ENCODE data around the gene HIVEP3. TPM values are rescaled to one million over a fixed set of nuclear protein-coding genes. Genes with fewer than 3 reads are reported as not detected.

Gene HIVEP3
- total RNA-seq, 2 experiments from 2014 or later = 25.3 to 26.2 TPM

DNA sequence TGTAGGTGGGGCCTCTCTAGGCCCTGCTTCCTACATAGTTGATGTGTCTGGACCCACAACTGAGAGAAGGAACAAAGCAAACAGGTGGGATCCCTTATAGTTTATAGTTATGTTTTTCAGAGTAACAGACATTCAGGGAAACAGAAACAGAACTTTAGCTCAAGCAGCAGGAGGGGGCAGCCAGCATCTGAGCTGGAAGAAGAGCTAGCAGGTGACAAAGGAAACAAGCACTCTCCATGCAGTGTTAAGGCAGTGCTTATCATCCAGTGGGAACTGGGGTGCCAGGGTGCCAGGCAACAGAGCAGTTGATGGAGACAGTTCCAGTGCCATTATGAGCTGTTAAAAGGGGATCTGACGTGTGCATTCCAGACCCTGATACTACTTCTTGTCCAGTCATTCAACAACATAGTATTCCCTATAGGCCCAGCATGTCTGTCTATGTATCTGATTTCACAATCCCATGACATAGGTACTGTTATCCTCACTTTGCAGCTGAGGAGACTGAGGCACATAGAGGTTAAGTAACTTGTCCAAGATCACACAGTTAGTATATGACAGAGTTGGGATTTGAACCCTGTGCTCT lies 13.5 kb downstream of the HIVEP3 start:
- Mint-ChIP-seq H3K36me3 (no peaks in the 10 kb centered on the region), H3K4me3 (no peak overlapping the region), H3K9me3 (peaks cover 6% of the 10 kb centered on the region), H3K4me1 (ENCODE audit: low read depth) (peaks cover 68% of the 10 kb centered on the region), H3K27me3 (no peaks in the 10 kb centered on the region), H3K27ac (no peak overlapping the region)
- CTCF ChIA-PET = interaction anchor here (0.7 kb wide), 1 partner anchor 331 kb away, joined by 3 read pairs; no protein-coding TSS in a partner anchor
- intact Hi-C loops (cut with micrococcal nuclease) = no loop called here
- DNase-seq = no peak
- POLR2A ChIA-PET = interaction anchor here (0.8 kb wide), 1 partner anchor 9 kb away, joined by 3 read pairs; no protein-coding TSS in a partner anchor

DNA sequence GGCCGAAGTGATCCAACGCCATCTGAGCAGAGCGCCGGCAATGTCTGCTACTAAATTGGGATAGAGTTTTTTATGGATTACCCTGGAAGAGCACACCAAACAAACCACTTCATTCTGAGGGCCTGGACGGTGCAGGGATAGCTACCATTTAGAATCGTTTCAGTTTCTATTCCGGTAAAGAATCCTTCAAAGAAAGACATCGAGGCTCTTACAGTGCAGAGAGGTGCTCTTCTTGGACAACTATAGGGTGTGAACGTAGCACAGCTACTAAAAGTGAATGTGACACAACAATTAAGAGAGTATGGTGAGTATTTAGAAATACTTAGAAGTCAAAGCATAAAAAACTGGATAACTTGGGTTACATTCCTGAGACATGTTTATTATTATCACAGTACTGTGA lies 16.1 kb downstream of the HIVEP3 start:
- Mint-ChIP-seq H3K9me3 (no peaks in the 10 kb centered on the region), H3K27ac (peak overlapping the region; percentile 44), H3K4me1 (ENCODE audit: low read depth) (peaks cover 77% of the 10 kb centered on the region), H3K4me3 (peak overlapping the region; percentile 24), H3K36me3 (no peaks in the 10 kb centered on the region), H3K27me3 (no peaks in the 10 kb centered on the region)
- DNase-seq = no peak
- intact Hi-C loops (cut with micrococcal nuclease) = no loop called here
- POLR2A ChIA-PET = no interaction called here
- CTCF ChIA-PET = interaction anchor here (2.1 kb wide), 1 partner anchor 11 kb away, joined by 9 read pairs; no protein-coding TSS in a partner anchor

DNA sequence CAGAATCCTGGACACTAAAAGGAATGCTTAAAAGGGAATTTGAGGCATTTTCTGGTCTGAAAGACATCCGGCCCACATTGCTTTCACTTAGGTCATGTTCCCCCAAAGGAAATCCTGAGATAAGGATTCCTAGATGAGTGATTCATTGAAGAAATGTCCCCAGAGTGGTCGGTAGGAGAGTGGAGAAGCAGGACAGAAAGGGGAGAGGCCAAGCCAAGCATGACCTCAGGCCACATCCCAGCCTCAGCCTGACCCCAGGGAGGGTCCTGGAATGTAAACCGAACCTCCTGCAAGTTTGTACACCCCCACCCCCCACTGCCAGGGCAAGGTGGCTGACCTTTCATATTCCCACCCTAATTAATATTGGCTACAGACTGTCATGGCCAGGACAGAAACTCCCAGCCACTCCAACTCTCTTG lies 16.6 kb downstream of the HIVEP3 start:
- Mint-ChIP-seq H3K27ac (peak overlapping the region; percentile 5), H3K4me3 (no peak overlapping the region), H3K9me3 (no peaks in the 10 kb centered on the region), H3K4me1 (ENCODE audit: low read depth) (peaks cover 77% of the 10 kb centered on the region), H3K36me3 (no peaks in the 10 kb centered on the region), H3K27me3 (no peaks in the 10 kb centered on the region)
- no peak for DNase-seq
- intact Hi-C loops (cut with micrococcal nuclease) = no loop called here
- ChIA-PET POLR2A (no interaction called here), CTCF (interaction anchor here (2.1 kb wide), 1 partner anchor 10 kb away, joined by 9 read pairs; no protein-coding TSS in a partner anchor)

DNA sequence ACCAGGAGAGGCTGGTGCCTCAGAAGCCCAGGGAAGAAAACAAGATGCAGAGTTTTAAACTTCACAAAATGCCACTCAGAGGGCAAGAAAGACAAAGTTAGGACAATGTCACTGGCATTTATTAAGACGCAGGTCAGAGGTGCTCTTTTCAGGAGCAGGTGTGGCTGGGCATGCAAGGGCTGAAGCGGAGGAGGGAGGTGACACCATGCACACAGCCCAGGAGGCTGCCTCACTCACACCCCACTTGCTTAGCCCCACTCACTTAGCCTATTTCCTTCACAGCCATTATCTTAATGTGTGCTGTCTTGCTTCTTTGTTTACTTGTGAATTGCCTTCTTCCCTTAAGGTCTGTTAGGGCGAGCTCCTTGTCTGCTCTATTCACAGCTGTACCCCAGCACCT lies 17.2 kb downstream of the HIVEP3 start:
- Mint-ChIP-seq H3K9me3 (no peaks in the 10 kb centered on the region), H3K27ac (peak overlapping the region; percentile 5), H3K4me1 (ENCODE audit: low read depth) (peaks cover 77% of the 10 kb centered on the region), H3K4me3 (no peak overlapping the region), H3K27me3 (no peaks in the 10 kb centered on the region), H3K36me3 (no peaks in the 10 kb centered on the region)
- intact Hi-C loops (cut with micrococcal nuclease) = no loop called here
- ChIA-PET CTCF (interaction anchor here (2.1 kb wide), 1 partner anchor 9 kb away, joined by 9 read pairs; no protein-coding TSS in a partner anchor), POLR2A (no interaction called here)
- DNase-seq = no peak

DNA sequence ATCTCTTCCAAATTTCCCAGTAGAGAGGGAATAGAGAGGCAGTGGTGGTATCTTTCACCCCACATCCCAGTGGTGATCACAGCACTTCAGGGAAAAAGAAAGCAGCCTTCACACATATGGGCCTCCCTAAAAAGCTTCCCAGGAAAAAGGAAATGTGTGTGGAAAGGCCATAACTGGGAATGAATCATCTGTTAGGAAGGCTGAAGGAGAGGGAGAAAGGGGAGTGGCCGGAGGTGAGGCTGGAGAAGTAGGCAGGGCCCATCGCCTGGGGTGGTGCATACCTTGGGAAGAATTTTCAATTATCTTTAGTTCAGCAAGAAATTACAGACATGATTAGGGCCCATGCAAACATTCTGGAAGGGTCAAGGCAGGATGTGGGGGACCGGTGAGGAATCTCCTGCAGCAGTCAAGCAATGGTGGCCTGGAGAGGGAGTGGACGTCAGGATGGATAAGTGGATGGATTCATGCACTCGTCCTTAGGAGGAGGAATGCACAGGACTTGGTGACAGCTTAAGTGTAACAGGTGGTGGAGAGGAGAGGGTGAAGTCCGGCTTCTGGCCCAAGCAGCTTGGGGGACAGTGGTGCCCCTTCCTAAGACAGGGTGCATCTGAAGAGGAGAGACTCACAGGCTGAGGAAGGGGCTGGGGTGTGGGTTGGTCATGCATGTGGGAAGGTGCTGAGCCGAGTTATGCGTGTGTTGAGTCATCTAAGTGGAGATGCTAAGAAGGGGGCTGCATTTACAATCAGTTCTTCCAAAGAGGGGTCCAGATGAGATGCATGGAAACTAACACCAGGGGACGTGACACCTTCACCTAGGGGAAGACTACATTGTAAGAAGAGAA lies 17.9 kb downstream of the HIVEP3 start:
- Mint-ChIP-seq H3K27me3 (no peaks in the 10 kb centered on the region), H3K4me3 (no peak overlapping the region), H3K27ac (peak overlapping the region; percentile 2), H3K36me3 (no peaks in the 10 kb centered on the region), H3K9me3 (no peaks in the 10 kb centered on the region), H3K4me1 (ENCODE audit: low read depth) (peaks cover 77% of the 10 kb centered on the region)
- intact Hi-C loops (cut with micrococcal nuclease) = no loop called here
- no peak for DNase-seq
- POLR2A ChIA-PET = interaction anchor here (1.3 kb wide), 1 partner anchor 16 kb away, joined by 4 read pairs; no protein-coding TSS in a partner anchor
- CTCF ChIA-PET = interaction anchor here (1.8 kb wide), 1 partner anchor 9 kb away, joined by 5 read pairs; no protein-coding TSS in a partner anchor

DNA sequence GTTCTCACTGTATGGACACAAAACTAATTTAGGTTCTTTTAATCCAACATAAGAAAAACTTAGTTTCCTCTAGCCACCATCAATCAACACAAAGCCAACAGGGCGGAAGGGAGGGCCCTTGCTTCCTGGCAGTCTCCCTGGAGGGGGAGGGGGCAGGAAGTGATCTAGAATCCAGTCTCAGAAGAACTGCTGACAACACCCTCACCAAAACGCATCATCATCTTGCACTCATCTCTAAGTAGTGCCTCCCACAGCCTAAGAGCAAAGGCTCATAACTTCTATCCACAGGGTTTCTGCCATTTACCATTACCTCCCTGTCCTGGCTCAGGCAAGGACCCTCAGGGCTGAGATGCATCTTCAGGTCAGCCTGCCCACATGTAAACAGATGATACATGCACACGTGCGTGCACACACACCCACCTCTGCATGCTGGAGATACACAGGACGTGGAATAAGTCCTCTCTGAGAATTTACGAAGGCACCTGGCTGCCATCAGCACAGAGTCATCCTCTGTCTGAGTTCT lies 20.5 kb downstream of the HIVEP3 start:
- CTCF ChIA-PET = interaction anchor here (1.0 kb wide), 1 partner anchor 948 kb away, joined by 3 read pairs; the partner anchor contains the start of gene ZNF691
- Mint-ChIP-seq H3K27ac (peak overlapping the region; percentile 97), H3K4me1 (ENCODE audit: low read depth) (peaks cover 77% of the 10 kb centered on the region), H3K4me3 (peak overlapping the region; percentile 65), H3K9me3 (no peaks in the 10 kb centered on the region), H3K27me3 (no peaks in the 10 kb centered on the region), H3K36me3 (no peaks in the 10 kb centered on the region)
- intact Hi-C loops (cut with micrococcal nuclease) = loop anchor here (2.0 to 5.0 kb wide), 2 partner anchors 21 to 96 kb away; partner anchors contain the start of gene HIVEP3
- DNase-seq = peak; percentile 91
- POLR2A ChIA-PET = interaction anchor here (1.6 kb wide), 1 partner anchor 11 kb away, joined by 5 read pairs; no protein-coding TSS in a partner anchor

DNA sequence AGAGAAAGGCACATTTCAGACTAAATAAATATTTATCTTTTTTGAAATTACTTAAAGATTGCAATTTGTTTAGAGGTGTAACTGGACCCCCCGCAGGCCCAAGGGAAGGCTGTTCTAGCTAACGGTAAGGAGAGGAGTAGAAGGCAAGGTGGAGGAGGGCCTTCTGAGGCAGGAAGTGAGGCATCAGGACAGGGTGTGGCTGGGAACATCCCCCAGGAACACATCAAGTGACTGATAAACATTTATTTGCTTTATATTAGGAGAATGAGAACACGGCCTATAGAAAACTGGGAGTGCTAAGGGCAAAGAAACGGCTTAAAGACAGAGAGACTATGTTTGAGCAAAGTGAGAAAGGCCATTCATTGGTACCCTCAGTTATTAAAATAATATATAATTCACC lies 23.2 kb downstream of the HIVEP3 start:
- ChIA-PET CTCF (no interaction called here), POLR2A (no interaction called here)
- Mint-ChIP-seq H3K36me3 (no peaks in the 10 kb centered on the region), H3K4me1 (ENCODE audit: low read depth) (peaks cover 70% of the 10 kb centered on the region), H3K9me3 (no peaks in the 10 kb centered on the region), H3K27me3 (no peaks in the 10 kb centered on the region), H3K27ac (no peak overlapping the region), H3K4me3 (no peak overlapping the region)
- DNase-seq = no peak
- intact Hi-C loops (cut with micrococcal nuclease) = loop anchor here (5.0 kb wide), 1 partner anchor 93 kb away; no protein-coding TSS in a partner anchor

DNA sequence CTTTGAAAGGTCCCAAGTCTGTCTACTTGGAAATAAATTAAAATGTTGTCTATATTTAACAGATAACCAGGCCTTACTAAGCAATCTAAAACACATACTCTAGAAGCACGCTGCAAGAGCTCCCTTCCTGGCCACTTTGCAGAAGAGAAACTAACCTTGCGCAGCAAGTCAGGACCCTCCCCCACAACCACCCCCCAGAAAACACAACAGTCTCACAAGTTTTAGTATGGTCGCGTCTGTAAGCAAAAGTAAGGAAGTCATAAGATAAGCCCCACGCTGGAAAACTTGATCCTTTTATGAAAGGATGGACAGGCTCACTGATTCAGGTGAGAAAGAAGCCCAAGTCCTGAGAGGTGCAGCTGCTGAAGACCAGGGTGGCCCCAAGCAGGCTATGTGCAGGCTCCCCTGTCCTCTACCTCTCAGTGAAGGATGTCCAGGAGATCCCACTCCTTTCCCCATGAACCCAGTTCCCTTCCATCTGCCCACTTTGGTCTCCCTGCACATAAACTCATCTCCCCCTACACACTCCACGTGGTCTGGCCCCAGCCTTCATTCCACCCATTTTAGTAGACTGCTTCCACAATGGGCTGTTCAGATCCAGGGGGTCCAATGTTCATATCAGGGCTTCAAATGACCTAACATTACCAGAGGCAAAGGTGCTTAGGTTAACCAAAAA lies 23.8 kb downstream of the HIVEP3 start:
- Mint-ChIP-seq H3K4me1 (ENCODE audit: low read depth) (peaks cover 66% of the 10 kb centered on the region), H3K27me3 (no peaks in the 10 kb centered on the region), H3K36me3 (no peaks in the 10 kb centered on the region), H3K4me3 (no peak overlapping the region), H3K9me3 (no peaks in the 10 kb centered on the region), H3K27ac (peak overlapping the region; percentile 3)
- intact Hi-C loops (cut with micrococcal nuclease) = loop anchor here (5.0 kb wide), 1 partner anchor 93 kb away; no protein-coding TSS in a partner anchor
- POLR2A ChIA-PET = no interaction called here
- DNase-seq = no peak
- CTCF ChIA-PET = interaction anchor here (0.6 kb wide), 1 partner anchor 14 kb away, joined by 3 read pairs; no protein-coding TSS in a partner anchor

DNA sequence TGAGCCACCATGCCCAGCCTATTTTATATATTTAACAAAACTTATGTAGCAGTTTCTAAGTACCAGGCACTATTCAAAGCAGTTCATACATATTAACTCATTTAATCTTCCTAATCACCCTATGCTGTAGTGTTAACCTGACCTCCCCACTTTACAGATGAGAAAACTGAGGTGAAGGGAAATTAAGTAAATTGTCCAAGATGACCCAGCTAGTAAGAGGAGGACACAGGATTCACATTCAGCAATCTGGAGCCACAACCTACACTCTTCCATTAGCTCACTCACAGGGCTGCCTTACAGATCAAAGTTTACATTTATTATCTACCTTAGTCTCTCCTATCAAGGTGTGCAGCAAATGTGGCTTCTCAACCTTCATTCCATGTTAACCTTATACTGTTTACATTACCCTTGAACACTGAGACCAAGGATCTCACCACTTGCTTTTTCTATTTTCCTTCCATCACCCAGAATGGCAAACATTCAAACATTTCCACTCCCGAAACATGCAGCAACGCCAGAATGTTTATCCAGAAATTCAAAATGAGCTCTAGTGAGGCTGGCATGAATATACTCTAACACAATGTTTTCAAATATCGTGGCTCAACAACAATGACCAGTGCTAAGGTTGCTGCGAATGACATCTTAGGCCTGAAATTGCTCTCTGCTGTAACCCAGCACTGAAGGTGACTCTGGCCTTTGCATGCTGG lies 24.5 kb downstream of the HIVEP3 start:
- H3K27ac Mint-ChIP-seq = no peak overlapping the region
- intact Hi-C loops (cut with micrococcal nuclease) = no loop called here
- H3K9me3 Mint-ChIP-seq = no peaks in the 10 kb centered on the region
- H3K36me3 Mint-ChIP-seq = no peaks in the 10 kb centered on the region
- no peak for DNase-seq
- no peaks in the 10 kb centered on the region for H3K27me3 Mint-ChIP-seq
- POLR2A ChIA-PET = no interaction called here
- no peak overlapping the region for H3K4me3 Mint-ChIP-seq
- CTCF ChIA-PET = interaction anchor here (0.6 kb wide), 1 partner anchor 14 kb away, joined by 3 read pairs; no protein-coding TSS in a partner anchor
- peaks cover 61% of the 10 kb centered on the region for H3K4me1 Mint-ChIP-seq (ENCODE audit: low read depth)

DNA sequence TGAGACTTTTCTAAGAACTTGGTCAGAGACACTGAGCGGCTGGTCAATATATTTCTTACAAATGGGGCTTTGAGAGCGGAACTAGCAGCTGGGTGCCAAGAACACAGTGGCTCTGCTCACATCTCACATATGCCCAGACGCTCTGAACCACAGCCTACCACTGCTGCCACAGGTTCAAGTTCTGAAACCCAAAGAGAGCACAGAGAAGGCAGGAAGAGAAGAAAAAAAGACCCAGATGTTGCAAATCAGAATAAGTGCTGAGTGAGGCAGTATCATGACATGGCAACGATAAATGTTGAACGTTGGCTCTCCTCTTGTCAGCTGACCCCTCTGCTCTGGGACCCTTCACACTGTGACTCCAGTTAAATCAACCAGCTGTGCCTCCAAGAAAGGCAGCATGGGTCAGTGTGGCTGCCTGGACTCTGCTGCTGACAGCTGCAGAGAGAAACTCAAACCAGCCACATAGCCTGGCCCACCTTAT lies 26.4 kb downstream of the HIVEP3 start:
- peaks cover 51% of the 10 kb centered on the region for H3K4me1 Mint-ChIP-seq (ENCODE audit: low read depth)
- POLR2A ChIA-PET = interaction anchor here (1.1 to 2.3 kb wide), 4 partner anchors 21 to 30 kb away, joined by 3 to 9 read pairs (median 4); no protein-coding TSS in a partner anchor
- H3K36me3 Mint-ChIP-seq = no peaks in the 10 kb centered on the region

More for the DNA sequence above, 26.4 kb downstream of the HIVEP3 start:
- Mint-ChIP-seq H3K4me3 (peak overlapping the region; percentile 78), H3K27me3 (no peaks in the 10 kb centered on the region), H3K27ac (peak overlapping the region; percentile 90), H3K9me3 (no peaks in the 10 kb centered on the region)
- CTCF ChIA-PET = interaction anchor here (0.5 to 3.6 kb wide), 23 partner anchors 10 to 428 kb away, joined by 3 to 28 read pairs (median 4); partner anchors contain the start of gene HIVEP3
- intact Hi-C loops (cut with micrococcal nuclease) = no loop called here
- DNase-seq = peak; percentile 45

Measured in activated CD4-positive, alpha-beta memory T cell treated with anti-CD3 and anti-CD28 coated beads for 36 hours (primary cell).